NCI-H2029 treated with DMSO at 0.1 percent for 48 hours (cell line): ENCODE results near the gene GRHL1.

ENCODE experiments used
- DNase-seq: peaks from one replicate; lab custom pipeline; 2025; lab: John Stamatoyannopoulos, UW

The GRHL1 gene

GRCh38 chr2:9994462-9994861, 43.0 kb downstream of the GRHL1 start:
- DNase-seq: no peak

GRCh38 chr2:9995059-9995458, 43.6 kb downstream of the GRHL1 start:
- DNase-seq: no peak

- no peak for DNase-seq
Observed at GRCh38 chr2:9996321-9996720, 44.8 kb downstream of the GRHL1 start.

- DNase-seq: no peak
Observed at GRCh38 chr2:9997936-9998335, 46.4 kb downstream of the GRHL1 start.

GRCh38 chr2:9998916-9999654, 47.6 kb downstream of the GRHL1 start:
- DNase-seq: no peak

GRCh38 chr2:9999693-10000092, 48.2 kb downstream of the GRHL1 start:
- no peak for DNase-seq

- no peak for DNase-seq
Observed at GRCh38 chr2:10000541-10000940, 49.0 kb downstream of the GRHL1 start.

- no peak for DNase-seq
Observed at GRCh38 chr2:10001586-10001985, 50.1 kb downstream of the GRHL1 start.

- DNase-seq: no peak
Observed at GRCh38 chr2:10002109-10002508, 50.6 kb downstream of the GRHL1 start.

- no peak for DNase-seq
Observed at GRCh38 chr2:10002681-10003080, 51.2 kb downstream of the GRHL1 start.

GRCh38 chr2:10003206-10004125, 52.0 kb downstream of the GRHL1 start:
- DNase-seq: no peak

- DNase-seq: no peak
Observed at GRCh38 chr2:10004401-10004800, 52.9 kb downstream of the GRHL1 start.

- no peak for DNase-seq
Observed at GRCh38 chr2:10004836-10005235, 53.3 kb downstream of the GRHL1 start.

GRCh38 chr2:10005461-10006235, 54.2 kb downstream of the GRHL1 start:
- no peak for DNase-seq

GRCh38 chr2:10006236-10007161, 55.0 kb downstream of the GRHL1 start:
- DNase-seq: no peak

- no peak for DNase-seq
Observed at GRCh38 chr2:10007435-10007834, 55.9 kb downstream of the GRHL1 start.

GRCh38 chr2:10007921-10008808, 56.7 kb downstream of the GRHL1 start:
- DNase-seq: no peak

- no peak for DNase-seq
Observed at GRCh38 chr2:10008809-10009176, 57.3 kb downstream of the GRHL1 start.

- no peak for DNase-seq
Observed at GRCh38 chr2:10009271-10009810, 57.8 kb downstream of the GRHL1 start.
